Measurements from ENCODE around the gene SLC7A5. TPM values are rescaled to one million over a fixed set of nuclear protein-coding genes. Genes with fewer than 3 reads are reported as not detected.
"Not testable (repeated sequence)": the region's sequence is repeated elsewhere in the genome, so short reads cannot be mapped to it uniquely, and the experiment has no call there.

The SLC7A5 gene
- total RNA-seq, 6 donors from 2014 or later = 4.7 to 20.4 (median 8.5) TPM

- Histone ChIP-seq H3K36me3 (no peaks in the 10 kb centered on the region), H3K27me3 (no peaks in the 10 kb centered on the region), H3K27ac (no peak overlapping the region), H3K9me3 (no peaks in the 10 kb centered on the region), H3K4me1 (no peaks in the 10 kb centered on the region), H3K4me3 (no peak overlapping the region)
- ATAC-seq (ENCODE audit: low FRiP score in 2 of 2) (no peak), DNase-seq (peak in 1 of 2 donors; percentile 85)
- WGBS, 2 donors = 77 to 86% methylated on average over 29 to 30 of the region's 32 CpGs
- TF ChIP-seq EP300 (IDR thresholded peaks at IDR 0.05) (no peak), POLR2AphosphoS5 (IDR thresholded peaks at IDR 0.05) (no peak), POLR2A (IDR thresholded peaks at IDR 0.05) (no peak)
- TF ChIP-seq, protein P1, sequence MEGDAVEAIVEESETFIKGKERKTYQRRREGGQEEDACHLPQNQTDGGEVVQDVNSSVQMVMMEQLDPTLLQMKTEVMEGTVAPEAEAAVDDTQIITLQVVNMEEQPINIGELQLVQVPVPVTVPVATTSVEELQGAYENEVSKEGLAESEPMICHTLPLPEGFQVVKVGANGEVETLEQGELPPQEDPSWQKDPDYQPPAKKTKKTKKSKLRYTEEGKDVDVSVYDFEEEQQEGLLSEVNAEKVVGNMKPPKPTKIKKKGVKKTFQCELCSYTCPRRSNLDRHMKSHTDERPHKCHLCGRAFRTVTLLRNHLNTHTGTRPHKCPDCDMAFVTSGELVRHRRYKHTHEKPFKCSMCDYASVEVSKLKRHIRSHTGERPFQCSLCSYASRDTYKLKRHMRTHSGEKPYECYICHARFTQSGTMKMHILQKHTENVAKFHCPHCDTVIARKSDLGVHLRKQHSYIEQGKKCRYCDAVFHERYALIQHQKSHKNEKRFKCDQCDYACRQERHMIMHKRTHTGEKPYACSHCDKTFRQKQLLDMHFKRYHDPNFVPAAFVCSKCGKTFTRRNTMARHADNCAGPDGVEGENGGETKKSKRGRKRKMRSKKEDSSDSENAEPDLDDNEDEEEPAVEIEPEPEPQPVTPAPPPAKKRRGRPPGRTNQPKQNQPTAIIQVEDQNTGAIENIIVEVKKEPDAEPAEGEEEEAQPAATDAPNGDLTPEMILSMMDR (IDR thresholded peaks at IDR 0.05) = no peak
Observed at GRCh38 chr16:87791295-87792204, 77.8 kb downstream of the SLC7A5 start.

DNA sequence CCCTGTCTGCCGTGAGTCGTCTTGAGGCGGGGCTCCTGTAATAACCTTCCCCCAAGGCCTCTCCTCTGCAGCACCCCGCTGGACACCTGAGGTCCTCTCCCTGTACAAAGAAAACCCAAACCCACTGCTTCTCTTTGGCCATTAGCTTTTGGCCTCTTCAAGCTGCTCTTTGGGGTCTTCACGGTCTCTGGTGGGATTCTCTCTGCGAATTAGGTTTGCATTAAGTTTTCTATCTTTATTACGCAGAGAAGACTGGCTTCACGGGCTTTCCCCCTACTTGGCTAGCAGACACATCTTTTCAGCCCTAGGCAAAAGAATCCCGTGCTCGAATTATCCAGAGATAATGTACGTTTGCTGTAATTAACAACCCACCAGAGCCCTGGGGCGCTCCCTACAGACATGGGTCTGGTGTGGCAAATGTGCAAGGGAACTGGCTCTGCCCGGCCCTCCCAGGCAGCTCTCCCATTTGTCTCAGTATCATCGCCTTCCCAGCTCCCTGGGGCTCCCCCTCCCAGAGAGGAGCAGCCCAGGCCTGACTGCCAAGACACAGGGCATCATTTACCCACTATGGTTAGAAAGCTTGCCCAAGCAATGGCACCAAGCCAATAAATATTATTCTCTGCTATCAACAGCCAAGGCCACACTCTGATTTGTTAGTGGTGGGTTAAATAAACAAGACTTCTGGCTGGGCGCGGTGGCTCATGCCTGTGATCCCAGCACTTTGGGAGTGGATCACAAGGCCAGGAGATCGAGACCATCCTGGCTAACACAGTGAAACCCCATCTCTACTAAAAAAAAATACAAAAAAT is 78.8 kb downstream of the SLC7A5 start:
- Histone ChIP-seq H3K4me3 (no peak overlapping the region), H3K27me3 (no peaks in the 10 kb centered on the region), H3K4me1 (no peaks in the 10 kb centered on the region), H3K36me3 (no peaks in the 10 kb centered on the region), H3K9me3 (no peaks in the 10 kb centered on the region), H3K27ac (no peak overlapping the region)
- no peak for TF ChIP-seq POLR2AphosphoS5 (IDR thresholded peaks at IDR 0.05)
- TF ChIP-seq POLR2A (IDR thresholded peaks at IDR 0.05) = no peak
- TF ChIP-seq, protein P1 (IDR thresholded peaks at IDR 0.05) = no peak
- no peak for TF ChIP-seq EP300 (IDR thresholded peaks at IDR 0.05)
- DNase-seq = no peak
- WGBS, 2 donors = 70 to 75% methylated on average over 17 of the region's 17 CpGs
- ATAC-seq (ENCODE audit: low FRiP score in 2 of 2) = no peak

DNA sequence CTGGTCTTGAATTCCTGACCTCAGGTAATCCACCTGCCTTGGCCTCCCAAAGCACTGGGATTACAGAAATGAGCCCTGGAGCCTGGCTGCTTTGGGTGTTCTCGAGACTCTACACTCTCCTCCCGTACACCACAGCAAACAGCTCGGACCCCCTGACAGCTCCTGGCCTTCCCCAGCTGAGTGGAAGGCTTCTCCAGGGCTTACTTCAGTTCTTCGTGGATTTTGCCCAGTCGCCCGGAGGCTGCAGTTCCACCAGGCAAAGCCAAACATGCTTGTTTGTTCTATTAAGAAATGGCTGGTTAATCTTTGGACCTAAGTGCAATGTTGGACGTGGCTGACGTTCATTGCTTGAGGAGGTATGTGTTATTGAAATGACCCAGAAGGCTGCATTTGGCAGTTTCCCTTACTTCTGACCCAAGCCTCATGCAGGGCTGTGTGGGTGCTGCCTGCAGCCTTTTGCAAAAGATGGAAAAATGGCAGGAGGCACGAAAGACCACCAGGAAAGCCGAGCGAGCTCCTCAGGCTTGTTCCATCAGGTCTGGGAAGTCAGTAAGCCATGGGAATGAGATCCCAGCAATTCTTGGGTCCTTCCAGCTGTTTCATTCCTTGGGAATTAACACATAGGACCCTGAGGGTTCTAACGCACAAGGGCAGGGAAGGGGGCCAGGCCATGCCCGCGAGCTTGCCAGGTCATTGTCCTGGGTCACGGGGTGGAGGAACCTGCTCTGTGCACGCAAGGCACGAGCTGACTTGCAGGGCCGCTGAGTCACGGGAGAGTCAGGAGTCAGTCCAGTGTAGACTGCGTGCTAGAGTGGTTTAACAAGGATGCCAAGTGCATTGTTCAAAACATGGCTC is 79.6 kb downstream of the SLC7A5 start:
- no peaks in the 10 kb centered on the region for H3K9me3 ChIP-seq
- TF ChIP-seq, protein P1 (IDR thresholded peaks at IDR 0.05) = no peak
- TF ChIP-seq POLR2AphosphoS5 (IDR thresholded peaks at IDR 0.05) = peak in 1 of 2 donors; percentile 12
- ATAC-seq (ENCODE audit: low FRiP score in 2 of 2) = peak; percentile 30 to 56

DNA sequence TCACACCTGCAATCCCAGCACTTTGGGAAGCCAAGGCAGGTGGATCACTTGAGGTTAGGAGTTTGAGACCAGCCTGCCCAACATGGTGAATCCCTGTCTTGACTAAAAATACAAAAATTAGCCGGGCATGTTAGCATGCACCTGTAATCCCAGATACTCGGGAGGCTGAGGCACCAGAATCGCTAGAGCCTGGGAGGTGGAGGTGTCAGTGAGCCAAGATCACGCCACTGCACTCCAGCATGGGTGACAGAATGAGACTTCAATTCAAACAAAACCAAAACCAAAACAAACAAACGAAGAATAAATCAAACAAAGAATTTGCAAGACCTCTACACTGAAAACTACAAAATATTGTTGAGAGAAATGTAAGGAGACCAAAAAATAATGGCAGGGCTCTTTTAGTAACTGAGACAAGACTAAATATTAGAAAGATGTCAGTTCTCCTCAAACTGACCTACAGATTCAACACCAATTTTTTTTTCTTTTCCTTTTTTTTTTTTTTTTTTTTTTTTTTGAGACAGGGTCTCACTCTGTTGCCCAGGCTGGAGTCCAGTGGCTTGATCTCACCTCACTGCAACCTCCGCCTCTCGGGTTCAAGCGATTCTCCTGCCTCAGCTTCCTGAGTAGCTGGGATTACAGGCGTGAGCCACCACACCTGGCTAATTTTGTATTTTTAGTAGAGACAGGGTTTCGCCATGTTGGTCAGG is 80.4 kb downstream of the SLC7A5 start:
- H3K27me3 ChIP-seq; H3K4me3 ChIP-seq; H3K4me1 ChIP-seq; ATAC-seq (ENCODE audit: low FRiP score in 2 of 2); H3K36me3 ChIP-seq; DNase-seq; H3K9me3 ChIP-seq: not testable (repeated sequence)
- WGBS, 2 donors = 75 to 79% methylated on average over 10 of the region's 10 CpGs
- peak overlapping the region in 2 of 4 donors; percentile 54 to 63 for H3K27ac ChIP-seq

More for the DNA sequence above, 79.6 kb downstream of the SLC7A5 start:
- H3K36me3 ChIP-seq = no peaks in the 10 kb centered on the region
- H3K27me3 ChIP-seq = no peaks in the 10 kb centered on the region
- WGBS, 2 donors = 56 to 81% methylated on average over 16 to 20 of the region's 20 CpGs
- peak overlapping the region in 2 of 4 donors; percentile 54 to 63 for H3K27ac ChIP-seq
- no peak for DNase-seq
- no peak overlapping the region for H3K4me3 ChIP-seq
- H3K4me1 ChIP-seq = no peaks in the 10 kb centered on the region

DNA sequence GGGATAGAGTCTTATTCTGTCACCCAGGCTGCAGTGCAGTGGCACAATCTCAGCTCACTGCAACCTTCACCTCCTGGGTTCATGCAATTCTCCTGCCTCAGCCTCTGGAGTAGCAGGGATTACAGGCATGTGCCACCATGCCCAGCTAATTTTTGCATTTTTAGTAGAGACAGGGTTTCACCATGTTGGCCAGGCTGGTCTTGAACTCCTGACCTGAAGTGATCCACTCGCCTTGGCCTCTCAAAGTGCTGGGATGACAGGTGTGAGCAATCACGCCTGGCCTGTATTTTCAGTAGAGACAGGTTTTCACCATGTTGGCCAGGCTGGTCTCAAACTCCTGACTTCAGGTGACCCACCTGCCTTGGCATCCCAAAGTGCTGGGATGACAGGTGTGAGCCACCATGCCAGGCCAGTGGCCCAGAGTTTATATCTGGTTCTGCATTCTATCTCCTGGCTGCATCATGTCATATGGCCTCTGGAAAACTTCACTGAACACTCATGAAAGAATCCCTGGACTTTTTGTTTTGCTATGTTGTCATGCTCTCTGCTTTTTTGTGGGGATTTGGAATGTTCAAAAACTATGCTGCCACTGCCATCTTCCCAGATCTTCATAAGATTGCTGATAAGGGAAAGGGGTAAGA is 81.7 kb downstream of the SLC7A5 start:
- not testable (repeated sequence) for ATAC-seq (ENCODE audit: low FRiP score in 2 of 2); H3K9me3 ChIP-seq; H3K36me3 ChIP-seq; H3K27ac ChIP-seq; H3K27me3 ChIP-seq; H3K4me3 ChIP-seq; DNase-seq; H3K4me1 ChIP-seq
- 93% methylated on average over 2 of the region's 2 CpGs; no CpG with 5 or more reads in 1 of the 2 donors for WGBS, 2 donors
